SK-MEL-5 (cell line): Measurements from ENCODE around the gene URGCP. TPM values are rescaled to one million over a fixed set of nuclear protein-coding genes. Genes with fewer than 3 reads are reported as not detected.
"Not testable (repeated sequence)": the region's sequence is repeated elsewhere in the genome, so short reads cannot be mapped to it uniquely, and the experiment has no call there.

Experiments used
- DNase-seq: peaks from one replicate; pipeline ENCODE4 v3.0.0-alpha.2; 2016; ENCODE audit warnings: low read depth, low spot score
- in situ Hi-C: cut with HindIII; loops from 2 replicates; pipeline ENCODE4 v1.10.0; 2016; ENCODE audit warnings: low sequenced_read_pairs, high pct_unique_total_duplicates, low pct_unique_long_range_greater_than_20kb
- small RNA-seq, 2 experiments: library from RNA; depleted of rRNA; stranded (forward); fragments of <200 nt; gene quantifications; one replicate each; pipeline ENCODE3, GENCODE V24; 2014
- total RNA-seq: library from RNA; depleted of rRNA; stranded (reverse); fragments of >200 nt; shearing (Covaris generic); gene quantifications from 2 replicates; pipeline ENCODE4 v1.2.3, GENCODE V29; 2014; rRNA removed

The URGCP gene
- total RNA-seq, 1 experiment from 2014 or later = 39.3 TPM

GRCh38 chr7:43856316-43856715, 50.1 kb downstream of the URGCP start:
- DNase-seq = no peak
- in situ Hi-C loops = no loop called here

- in situ Hi-C loops = no loop called here
Observed at GRCh38 chr7:43855176-43855575, 51.2 kb downstream of the URGCP start.

GRCh38 chr7:43851805-43852204, 54.6 kb downstream of the URGCP start:
- in situ Hi-C loops = no loop called here
- DNase-seq = no peak

More at GRCh38 chr7:43855176-43855575, 51.2 kb downstream of the URGCP start:
- DNase-seq = no peak

GRCh38 chr7:43850348-43851116, 55.9 kb downstream of the URGCP start:
- peak; percentile 47 for DNase-seq

GRCh38 chr7:43849047-43849446, 57.3 kb downstream of the URGCP start:
- in situ Hi-C loops = no loop called here
- peak; percentile 49 for DNase-seq

More at GRCh38 chr7:43850348-43851116, 55.9 kb downstream of the URGCP start:
- in situ Hi-C loops = no loop called here

- in situ Hi-C loops = no loop called here
- no peak for DNase-seq
Observed at GRCh38 chr7:43847496-43847895, 58.9 kb downstream of the URGCP start.

GRCh38 chr7:43844662-43845061, 61.7 kb downstream of the URGCP start:
- in situ Hi-C loops = no loop called here
- no peak for DNase-seq

- no peak for DNase-seq
- in situ Hi-C loops = no loop called here
Observed at GRCh38 chr7:43844257-43844656, 62.1 kb downstream of the URGCP start.

- in situ Hi-C loops = no loop called here
Observed at GRCh38 chr7:43843296-43843695, 63.1 kb downstream of the URGCP start.

GRCh38 chr7:43838201-43838658, 68.2 kb downstream of the URGCP start:
- DNase-seq = no peak
- in situ Hi-C loops = no loop called here

More at GRCh38 chr7:43843296-43843695, 63.1 kb downstream of the URGCP start:
- no peak for DNase-seq

- in situ Hi-C loops = no loop called here
- peak; percentile 54 for DNase-seq
Observed at GRCh38 chr7:43834463-43835251, 71.7 kb downstream of the URGCP start.

- DNase-seq, in situ Hi-C loops: not testable (repeated sequence)
Observed at GRCh38 chr7:43830917-43831316, 75.5 kb downstream of the URGCP start.

Small RNAs within 50 kb of the gene (small RNA-seq; reads per million reads assigned to genes)
- gene MRPS24 = 0.02 to 0.10 reads per million in 2 experiments

Other genes starting within 250 kb of the URGCP start
- 79.6 and 80.1 TPM in 2 replicates for gene COA1, start 177.1 kb downstream of the URGCP start, total RNA-seq
- gene BLVRA, start 147.9 kb downstream of the URGCP start, total RNA-seq = 32.8 and 34.9 TPM in 2 replicates
- 137 and 144 TPM in 2 replicates for gene MRPS24, start 37.1 kb downstream of the URGCP start, total RNA-seq
- gene UBE2D4, start 19.8 kb upstream of the URGCP start, total RNA-seq = 25.7 and 27.7 TPM in 2 replicates
- not detected in 2 replicates for gene SPDYE1, start 91.3 kb upstream of the URGCP start, total RNA-seq
- gene DBNL, start 138.1 kb upstream of the URGCP start, total RNA-seq = 146 and 161 TPM in 2 replicates
- gene PGAM2, start 159.0 kb upstream of the URGCP start, total RNA-seq = not detected in 2 replicates
- gene POLM, start 175.9 kb upstream of the URGCP start, total RNA-seq = 12.7 and 13.7 TPM in 2 replicates
- not detected in 2 replicates for gene AEBP1, start 197.7 kb upstream of the URGCP start, total RNA-seq
- gene POLD2, start 217.0 kb upstream of the URGCP start, total RNA-seq = 167 and 172 TPM in 2 replicates
- gene MYL7, start 234.7 kb upstream of the URGCP start, total RNA-seq = not detected in 2 replicates